ENCODE data around the gene PIAS1. TPM values are rescaled to one million over a fixed set of nuclear protein-coding genes. Genes with fewer than 3 reads are reported as not detected.
"Not testable (repeated sequence)": the region's sequence is repeated elsewhere in the genome, so short reads cannot be mapped to it uniquely, and the experiment has no call there.

The PIAS1 gene
- total and polyA plus RNA-seq, 2 donors (not counting 3 experiments of a cell fraction or from before 2014, with no cell fraction given) = 23.7 to 24.2 TPM

DNA sequence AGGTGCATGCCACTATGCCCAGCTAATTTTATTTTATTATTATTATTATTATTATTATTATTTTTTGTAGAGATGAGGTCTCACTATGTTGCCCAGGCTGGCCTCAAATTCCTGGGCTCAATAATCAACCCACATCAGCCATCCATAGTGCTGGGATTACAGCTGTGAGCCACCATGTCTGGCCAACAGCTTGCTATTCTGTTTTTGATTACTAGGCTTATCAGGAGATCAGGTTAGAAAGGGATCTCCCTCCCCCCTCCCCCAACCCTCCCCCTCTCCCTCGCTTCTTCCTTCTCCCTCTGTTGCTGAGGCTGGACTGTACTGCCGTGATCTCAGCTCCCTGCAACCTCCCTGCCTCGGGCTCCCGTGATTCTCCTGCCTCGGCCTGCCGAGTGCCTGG is 166.9 kb downstream of the PIAS1 start:
- Histone ChIP-seq H3K79me2 (ENCODE audit: control insufficient read depth, insufficient read depth, low read length) (peaks cover 47% of the 10 kb centered on the region), H2AFZ (ENCODE audit: low read depth, low read length) (no peak overlapping the region), H4K20me1 (replicated peaks; ENCODE audit: control insufficient read depth, extremely low read depth, insufficient read depth, low read length) (no peaks in the 10 kb centered on the region), H3K36me3 (ENCODE audit: control insufficient read depth in 2 of 2, extremely low read depth in 1 of 2, insufficient read depth in 2 of 2, low read length in 2 of 2) (no peaks in the 10 kb centered on the region), H3K4me1 (ENCODE audit: control insufficient read depth, extremely low read depth, insufficient read depth, low read length) (no peaks in the 10 kb centered on the region), H3K27ac (ENCODE audit: insufficient read depth, low read depth, low read length) (no peak overlapping the region), H3K4me2 (ENCODE audit: insufficient read depth, low read length) (no peak overlapping the region), H3K27me3 (ENCODE audit: control insufficient read depth in 2 of 2, insufficient read depth in 2 of 2, low read length in 2 of 2) (no peaks in the 10 kb centered on the region), H3K4me3 (replicated peaks in 1 of 3; ENCODE audit: insufficient read depth in 1 of 3, low read depth in 1 of 3, low read length in 3 of 3) (no peak overlapping the region), H3K9me1 (replicated peaks; ENCODE audit: control insufficient read depth, extremely low read depth, insufficient read depth, low read length) (no peaks in the 10 kb centered on the region), H3K9ac (replicated peaks; ENCODE audit: extremely low read depth, insufficient read depth, low read length) (no peak overlapping the region), H3K9me3 (replicated peaks; ENCODE audit: control insufficient read depth, insufficient read depth, low read length) (no peaks in the 10 kb centered on the region)
- no TSS peak for BruUV-seq (replicated peaks)
- FAIRE-seq (no peak), DNase-seq (ENCODE audit: low read depth, low spot score) (no peak)
- TF ChIP-seq CTCF (IDR thresholded peaks at IDR 0.05; ENCODE audit: extremely low read depth in 1 of 2, insufficient read depth in 1 of 2, low read depth in 1 of 2, low read length in 2 of 2) (no peak), MYC (IDR thresholded peaks at IDR 0.05; ENCODE audit: low read depth, low read length) (no peak), EZH2 (IDR thresholded peaks at IDR 0.05; ENCODE audit: borderline replicate concordance, low read depth, low read length, severe bottlenecking) (no peak), FOS (IDR thresholded peaks at IDR 0.05; ENCODE audit: borderline replicate concordance, insufficient read depth, low read length) (no peak), POLR2AphosphoS5 (IDR thresholded peaks at IDR 0.05; ENCODE audit: insufficient read depth, low read depth, low read length) (no peak), MAX (IDR thresholded peaks at IDR 0.05; ENCODE audit: insufficient read depth, insufficient read length) (no peak), POLR2A (IDR thresholded peaks at IDR 0.05; ENCODE audit: low read depth, low read length) (no peak), JUN (IDR thresholded peaks at IDR 0.05; ENCODE audit: borderline replicate concordance, insufficient read depth, insufficient read length, low read depth) (no peak), GATA2 (IDR thresholded peaks at IDR 0.05; ENCODE audit: insufficient read depth, insufficient read length, low read depth, low read length) (no peak)
- dilution Hi-C loops (cut with MboI; ENCODE audit: extremely low pct_ligation_motif_present, low sequenced_read_pairs) (no loop called here), intact Hi-C loops (cut with micrococcal nuclease) (no loop called here)
- ChIA-PET POLR2A (no interaction called here), CTCF (interaction anchor here (0.7 to 2.2 kb wide), 4 partner anchors 8 to 358 kb away, joined by 3 to 6 read pairs (median 4); no protein-coding TSS in a partner anchor)

DNA sequence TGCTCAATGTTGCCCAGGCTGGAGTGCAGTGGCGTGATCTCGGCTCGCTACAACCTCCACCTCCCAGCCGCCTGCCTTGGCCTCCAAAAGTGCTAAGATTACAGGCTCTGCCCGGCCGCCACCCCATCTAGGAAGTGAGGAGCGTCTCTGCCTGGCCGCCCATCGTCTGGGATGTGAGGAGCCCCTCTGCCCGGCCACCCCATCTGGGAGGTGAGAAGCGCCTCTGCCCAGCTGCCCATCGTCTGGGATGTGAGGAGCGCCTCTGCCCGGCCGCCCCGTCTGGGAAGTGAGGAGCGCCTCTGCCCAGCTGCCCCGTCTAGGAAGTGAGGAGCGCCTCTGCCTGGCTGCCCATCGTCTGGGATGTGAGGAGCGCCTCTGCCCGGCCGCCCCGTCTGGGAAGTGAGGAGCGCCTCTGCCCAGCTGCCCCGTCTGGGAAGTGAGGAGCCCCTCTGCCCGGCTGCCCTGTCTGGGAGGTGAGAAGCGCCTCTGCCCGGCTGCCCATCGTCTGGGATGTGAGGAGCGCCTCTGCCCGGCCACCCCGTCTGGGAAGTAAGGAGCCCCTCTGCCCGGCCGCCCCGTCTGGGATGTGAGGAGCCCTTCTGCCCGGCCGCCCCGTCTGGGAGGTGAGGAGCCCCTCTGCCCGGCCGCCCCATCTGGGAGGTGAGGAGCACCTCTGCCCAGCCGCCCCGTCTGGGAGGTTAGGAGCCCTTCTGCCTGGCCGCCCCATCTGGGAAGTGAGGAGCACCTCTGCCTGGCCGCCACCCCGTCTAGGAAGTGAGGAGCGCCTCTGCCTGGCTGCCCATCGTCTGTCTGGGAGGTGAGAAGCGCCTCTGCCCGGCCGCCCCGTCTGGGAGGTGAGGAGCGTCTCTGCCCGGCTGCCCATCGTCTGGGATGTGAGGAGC is 167.7 kb downstream of the PIAS1 start:
- H3K4me2 ChIP-seq (ENCODE audit: insufficient read depth, low read length); H3K4me3 ChIP-seq (replicated peaks in 1 of 3; ENCODE audit: insufficient read depth in 1 of 3, low read depth in 1 of 3, low read length in 3 of 3); BruUV-seq (replicated peaks); H2AFZ ChIP-seq (ENCODE audit: low read depth, low read length); dilution Hi-C loops (cut with MboI; ENCODE audit: extremely low pct_ligation_motif_present, low sequenced_read_pairs); CTCF ChIA-PET; H3K9me3 ChIP-seq (replicated peaks; ENCODE audit: control insufficient read depth, insufficient read depth, low read length); DNase-seq (ENCODE audit: low read depth, low spot score); H3K4me1 ChIP-seq (ENCODE audit: control insufficient read depth, extremely low read depth, insufficient read depth, low read length); H4K20me1 ChIP-seq (replicated peaks; ENCODE audit: control insufficient read depth, extremely low read depth, insufficient read depth, low read length); FAIRE-seq; H3K9me1 ChIP-seq (replicated peaks; ENCODE audit: control insufficient read depth, extremely low read depth, insufficient read depth, low read length); H3K36me3 ChIP-seq (ENCODE audit: control insufficient read depth in 2 of 2, extremely low read depth in 1 of 2, insufficient read depth in 2 of 2, low read length in 2 of 2); H3K27ac ChIP-seq (ENCODE audit: insufficient read depth, low read depth, low read length); H3K9ac ChIP-seq (replicated peaks; ENCODE audit: extremely low read depth, insufficient read depth, low read length); POLR2A ChIA-PET; H3K27me3 ChIP-seq (ENCODE audit: control insufficient read depth in 2 of 2, insufficient read depth in 2 of 2, low read length in 2 of 2); intact Hi-C loops (cut with micrococcal nuclease): not testable (repeated sequence)
- H3K79me2 ChIP-seq (ENCODE audit: control insufficient read depth, insufficient read depth, low read length) = peaks cover 50% of the 10 kb centered on the region

Measured in endothelial cell of umbilical vein (primary cell).